NB4 (cell line): ENCODE measurements around the gene ICAM1.

Experiments
- DNase-seq: peaks from one replicate; pipeline ENCODE4 v3.0.0; 2010; ENCODE audit warnings: low read depth
- H3K4me3 ChIP-seq: one replicate; pipeline ENCODE4 v1.5.1; 2011; ENCODE audit warnings: mild to moderate bottlenecking, low read depth, low read length, moderate library complexity
- MYC ChIP-seq: IDR thresholded peaks from 2 replicates; pipeline ENCODE4 v1.6.1; 2011; ENCODE audit warnings: low read depth, low read length
- POLR2A ChIP-seq: IDR thresholded peaks from 2 replicates; pipeline ENCODE4 v1.6.1; 2011; ENCODE audit warnings: mild to moderate bottlenecking; ENCODE audit not compliant: insufficient read length; ENCODE audit errors: extremely low read depth
- TF ChIP-seq, protein P1 (sequence below): IDR thresholded peaks from 2 replicates; pipeline ENCODE4 v1.6.1; 2011; ENCODE audit warnings: low read depth, low read length
- TF ChIP-seq, protein P2 (sequence below): IDR thresholded peaks from one replicate; pipeline ENCODE4 v1.5.1; 2012; ENCODE audit warnings: low read depth, low read length

The ICAM1 gene

DNA sequence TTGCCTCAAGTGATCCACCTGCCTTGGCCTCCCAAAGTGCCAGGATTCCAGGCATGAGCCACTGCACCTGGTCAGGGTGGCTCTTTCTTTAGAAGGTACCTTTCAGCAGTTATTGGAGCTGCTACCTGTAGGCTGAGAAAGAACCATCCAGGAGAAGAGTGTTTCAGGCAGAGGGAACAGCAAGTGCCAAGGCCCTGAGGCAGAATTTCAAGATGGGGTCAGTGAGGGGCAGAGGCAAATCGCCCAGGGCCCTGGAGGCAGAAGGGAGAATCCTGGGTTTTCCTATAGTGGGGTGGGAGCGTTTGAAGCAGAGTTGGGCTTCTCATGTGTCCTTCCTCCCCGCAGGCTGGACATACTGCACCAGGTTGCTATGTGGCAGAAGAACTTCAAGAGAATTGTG is 16.7 kb upstream of the ICAM1 start:
- TF ChIP-seq POLR2A (no peak), MYC (no peak)
- TF ChIP-seq, protein P1, sequence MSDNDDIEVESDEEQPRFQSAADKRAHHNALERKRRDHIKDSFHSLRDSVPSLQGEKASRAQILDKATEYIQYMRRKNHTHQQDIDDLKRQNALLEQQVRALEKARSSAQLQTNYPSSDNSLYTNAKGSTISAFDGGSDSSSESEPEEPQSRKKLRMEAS, result no peak
- TF ChIP-seq, protein P2, sequence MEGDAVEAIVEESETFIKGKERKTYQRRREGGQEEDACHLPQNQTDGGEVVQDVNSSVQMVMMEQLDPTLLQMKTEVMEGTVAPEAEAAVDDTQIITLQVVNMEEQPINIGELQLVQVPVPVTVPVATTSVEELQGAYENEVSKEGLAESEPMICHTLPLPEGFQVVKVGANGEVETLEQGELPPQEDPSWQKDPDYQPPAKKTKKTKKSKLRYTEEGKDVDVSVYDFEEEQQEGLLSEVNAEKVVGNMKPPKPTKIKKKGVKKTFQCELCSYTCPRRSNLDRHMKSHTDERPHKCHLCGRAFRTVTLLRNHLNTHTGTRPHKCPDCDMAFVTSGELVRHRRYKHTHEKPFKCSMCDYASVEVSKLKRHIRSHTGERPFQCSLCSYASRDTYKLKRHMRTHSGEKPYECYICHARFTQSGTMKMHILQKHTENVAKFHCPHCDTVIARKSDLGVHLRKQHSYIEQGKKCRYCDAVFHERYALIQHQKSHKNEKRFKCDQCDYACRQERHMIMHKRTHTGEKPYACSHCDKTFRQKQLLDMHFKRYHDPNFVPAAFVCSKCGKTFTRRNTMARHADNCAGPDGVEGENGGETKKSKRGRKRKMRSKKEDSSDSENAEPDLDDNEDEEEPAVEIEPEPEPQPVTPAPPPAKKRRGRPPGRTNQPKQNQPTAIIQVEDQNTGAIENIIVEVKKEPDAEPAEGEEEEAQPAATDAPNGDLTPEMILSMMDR, result no peak
- H3K4me3 ChIP-seq, result no peak overlapping the region
- DNase-seq, result no peak

DNA sequence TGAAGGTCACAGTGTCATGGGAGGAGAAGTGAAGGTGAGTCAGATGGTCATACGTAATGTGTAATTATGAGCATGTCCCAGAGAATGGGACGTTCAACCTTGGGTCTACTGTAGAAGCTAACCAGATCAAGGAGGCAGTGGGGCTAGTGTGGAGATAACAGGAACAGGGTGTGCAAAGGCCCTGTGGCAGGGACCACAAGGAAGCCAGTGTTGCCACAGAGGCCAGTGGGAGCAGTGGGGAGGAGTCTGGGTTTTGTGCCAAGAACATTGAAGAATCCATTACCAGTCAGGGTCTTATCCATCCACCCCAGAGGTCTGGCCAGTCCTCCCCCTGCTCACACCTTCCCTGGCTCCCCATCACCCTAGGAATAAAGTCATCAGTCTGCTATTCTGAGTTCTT is 15.6 kb upstream of the ICAM1 start:
- peak; percentile 59 for DNase-seq
- no peak overlapping the region for H3K4me3 ChIP-seq
- no peak for TF ChIP-seq MYC
- TF ChIP-seq, protein P2, result no peak
- no peak for TF ChIP-seq POLR2A
- TF ChIP-seq, protein P1, result no peak

DNA sequence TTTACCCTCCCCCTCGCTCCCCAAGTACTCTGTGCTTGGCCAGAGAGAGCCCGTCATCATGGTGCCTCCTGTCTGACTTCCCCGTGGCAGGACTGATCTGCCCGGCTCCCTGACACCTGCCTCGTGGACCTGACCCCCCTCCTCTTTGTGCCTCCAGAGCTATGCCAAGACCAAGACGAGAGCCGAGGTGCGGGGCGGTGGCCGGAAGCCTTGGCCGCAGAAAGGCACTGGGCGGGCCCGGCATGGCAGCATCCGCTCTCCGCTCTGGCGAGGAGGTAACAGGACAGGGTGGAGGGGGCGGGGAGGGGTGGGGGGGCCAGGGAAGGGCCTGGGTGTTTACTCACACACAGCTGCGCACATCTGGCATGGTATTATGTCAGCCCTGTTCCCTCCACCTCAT is 14.4 kb upstream of the ICAM1 start:
- peak; percentile 42 for DNase-seq
- no peak for TF ChIP-seq POLR2A
- TF ChIP-seq, protein P1, result no peak
- TF ChIP-seq MYC, result no peak
- TF ChIP-seq, protein P2, result no peak
- no peak overlapping the region for H3K4me3 ChIP-seq

DNA sequence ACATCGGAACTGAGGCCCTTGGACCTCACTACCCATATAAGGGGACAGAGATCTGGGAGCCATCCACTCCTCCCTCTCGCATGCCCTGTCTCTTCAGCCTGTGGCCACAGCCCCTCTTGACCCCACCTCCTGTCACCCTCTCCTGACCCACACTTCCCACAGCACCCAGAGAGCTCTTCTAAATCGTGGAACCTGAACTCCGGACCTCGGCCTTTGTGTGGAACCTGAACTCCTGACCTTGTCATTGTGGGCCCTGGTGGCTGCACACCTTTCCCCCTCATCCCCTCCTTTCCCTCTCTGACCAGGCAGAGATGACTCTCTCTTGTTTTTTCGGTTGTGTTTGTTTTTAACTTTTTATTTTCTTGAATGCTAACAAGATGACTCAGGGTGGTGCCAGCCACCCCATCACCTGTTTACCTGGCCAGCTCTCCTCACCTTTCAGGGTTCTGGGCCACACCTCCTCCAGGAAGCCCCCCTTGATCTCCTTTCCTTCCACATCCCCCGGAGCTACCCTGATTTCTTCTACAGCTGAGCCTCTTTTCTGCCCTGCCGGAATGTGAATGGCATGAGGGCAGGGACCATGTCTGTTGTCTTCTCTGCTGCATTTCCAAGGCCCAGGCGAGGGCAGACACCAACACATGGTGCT is 13.8 kb upstream of the ICAM1 start:
- H3K4me3 ChIP-seq, result no peak overlapping the region
- TF ChIP-seq MYC, result no peak
- DNase-seq, result peak; percentile 48

DNA sequence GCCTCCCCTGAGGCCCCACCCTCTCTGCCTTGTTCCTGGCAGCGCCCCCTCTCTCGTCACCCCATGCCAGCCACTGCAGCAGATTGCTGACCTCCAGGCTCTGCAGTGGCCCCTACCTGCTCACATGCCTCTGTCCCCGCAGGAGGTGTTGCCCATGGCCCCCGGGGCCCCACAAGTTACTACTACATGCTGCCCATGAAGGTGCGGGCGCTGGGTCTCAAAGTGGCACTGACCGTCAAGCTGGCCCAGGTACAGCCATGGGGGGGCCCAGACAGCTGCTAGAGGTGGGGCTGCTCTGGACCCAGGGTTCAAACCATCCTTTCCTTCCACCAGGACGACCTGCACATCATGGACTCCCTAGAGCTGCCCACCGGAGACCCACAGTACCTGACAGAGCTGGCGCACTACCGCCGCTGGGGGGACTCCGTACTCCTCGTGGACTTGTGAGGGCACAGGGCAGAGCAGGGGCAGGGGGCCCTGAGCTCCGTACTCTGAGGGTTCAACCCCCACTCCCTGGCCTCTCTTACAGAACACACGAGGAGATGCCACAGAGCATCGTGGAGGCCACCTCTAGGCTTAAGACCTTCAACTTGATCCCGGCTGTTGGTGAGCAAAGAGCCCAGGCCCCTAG is 12.7 kb upstream of the ICAM1 start:
- TF ChIP-seq MYC, result no peak
- TF ChIP-seq, protein P2, result no peak
- TF ChIP-seq, protein P1, result no peak
- no peak for TF ChIP-seq POLR2A
- no peak overlapping the region for H3K4me3 ChIP-seq
- DNase-seq, result peak; percentile 47

DNA sequence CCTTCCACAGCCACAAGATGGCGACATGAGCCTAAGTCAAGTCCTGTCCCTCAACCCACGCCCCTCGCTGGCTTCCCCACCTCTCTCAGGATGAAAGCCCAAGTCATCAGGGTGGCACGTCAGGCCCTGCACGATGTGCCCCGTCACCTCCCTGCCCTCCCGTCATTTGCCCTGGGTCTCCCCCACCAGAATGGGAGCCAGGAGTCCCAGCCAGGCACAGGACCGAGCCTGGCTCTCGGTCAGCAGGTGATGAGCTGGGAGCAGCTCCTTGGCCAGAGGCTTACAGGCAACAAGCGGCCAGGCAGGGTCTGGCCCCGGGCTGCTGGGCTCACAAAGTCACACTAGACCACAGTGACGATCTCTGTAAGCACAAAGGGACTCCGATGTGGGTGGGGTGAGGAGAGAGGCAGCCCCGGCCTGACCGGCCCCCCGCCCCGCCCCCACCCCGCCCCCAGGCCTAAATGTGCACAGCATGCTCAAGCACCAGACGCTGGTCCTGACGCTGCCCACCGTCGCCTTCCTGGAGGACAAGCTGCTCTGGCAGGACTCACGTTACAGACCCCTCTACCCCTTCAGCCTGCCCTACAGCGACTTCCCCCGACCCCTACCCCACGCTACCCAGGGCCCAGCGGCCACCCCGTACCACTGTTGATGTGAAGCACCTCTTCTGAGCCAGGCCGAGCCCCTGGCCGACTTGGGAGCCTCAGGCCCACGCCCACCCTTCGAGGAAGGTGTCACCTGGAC is 11.6 kb upstream of the ICAM1 start:
- TF ChIP-seq, protein P1, result no peak
- TF ChIP-seq, protein P2, result peak; percentile 100
- no peak overlapping the region for H3K4me3 ChIP-seq
- DNase-seq, result peak; percentile 100
